ENCODE results near the gene XRCC6. TPM values are rescaled to one million over a fixed set of nuclear protein-coding genes. Genes with fewer than 3 reads are reported as not detected.
"Not testable (repeated sequence)": the region's sequence is repeated elsewhere in the genome, so short reads cannot be mapped to it uniquely, and the experiment has no call there.

XRCC6 gene
- total and polyA plus RNA-seq, 2 of the 4 experiments (the other 2 are of a cell fraction), result 202 to 401 TPM

DNA sequence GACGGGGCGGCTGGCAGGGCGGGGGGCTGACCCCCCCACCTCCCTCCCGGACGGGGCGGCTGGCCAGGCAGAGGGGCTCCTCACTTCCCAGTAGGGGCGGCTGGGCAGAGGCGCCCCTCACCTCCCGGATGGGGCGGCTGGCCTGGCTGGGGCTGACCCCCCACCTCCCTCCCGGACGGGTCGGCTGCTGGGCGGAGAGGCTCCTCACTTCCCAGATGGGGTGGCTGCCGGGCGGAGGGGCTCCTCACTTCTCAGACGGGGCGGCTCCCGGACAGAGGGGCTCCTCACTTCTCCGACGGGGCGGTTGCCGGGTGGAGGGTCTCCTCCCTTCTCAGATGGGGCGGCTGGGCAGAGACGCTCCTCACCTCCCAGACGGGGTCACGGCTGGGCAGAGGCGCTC, 10.0 kb downstream of the XRCC6 start:
- H3K9me1 ChIP-seq (ENCODE audit: insufficient read depth, low read length); H3K18ac ChIP-seq (ENCODE audit: low read depth, low read length); H3K56ac ChIP-seq (ENCODE audit: extremely low read depth, insufficient read depth, low read length); H2BK20ac ChIP-seq (ENCODE audit: low read depth, low read length); H4K91ac ChIP-seq (ENCODE audit: insufficient read depth, low read depth, low read length); H3K4ac ChIP-seq (ENCODE audit: low read depth, low read length); BruUV-seq (replicated peaks); H3K14ac ChIP-seq (replicated peaks; ENCODE audit: low read depth, low read length); intact Hi-C loops (cut with micrococcal nuclease); DNase-seq; POLR2A ChIA-PET (ENCODE audit: unreplicated experiment); H3K9me3 ChIP-seq (ENCODE audit: control insufficient read depth, insufficient read depth, low read length); in situ Hi-C loops (cut with MboI; ENCODE audit: low sequenced_read_pairs); H4K8ac ChIP-seq (ENCODE audit: low read depth in 2 of 2, low read length in 2 of 2); H3K27ac ChIP-seq (ENCODE audit: insufficient read depth, low read length); H2BK15ac ChIP-seq (ENCODE audit: low read depth, low read length); CTCF ChIA-PET; ATAC-seq (ENCODE audit: low read depth); dilution Hi-C loops (cut with HindIII; ENCODE audit: low sequenced_read_pairs, unreplicated experiment); H2BK120ac ChIP-seq (ENCODE audit: low read depth, low read length); H3K23ac ChIP-seq (ENCODE audit: low read depth, low read length); H2AK9ac ChIP-seq (replicated peaks; ENCODE audit: low read depth, low read length, poor library complexity); H3K9ac ChIP-seq (ENCODE audit: low read depth, low read length); H3K27me3 ChIP-seq (ENCODE audit: control insufficient read depth, insufficient read depth, low read length); H4K5ac ChIP-seq (ENCODE audit: low read depth, low read length); H3K4me1 ChIP-seq (ENCODE audit: control insufficient read depth, insufficient read depth, low read length); H3K4me3 ChIP-seq (ENCODE audit: insufficient read depth, low read depth, low read length); H2BK5ac ChIP-seq (ENCODE audit: low read depth, low read length, poor library complexity, severe bottlenecking); H3K4me2 ChIP-seq (ENCODE audit: low read depth, low read length); H2AFZ ChIP-seq (replicated peaks; ENCODE audit: low read length, poor library complexity); H2AK5ac ChIP-seq (ENCODE audit: low read depth, low read length): not testable (repeated sequence)
- peaks cover 41% of the 10 kb centered on the region for H3K36me3 ChIP-seq (ENCODE audit: control insufficient read depth, insufficient read depth, low read length)
- H4K20me1 ChIP-seq (ENCODE audit: insufficient read depth, low read length), result peaks cover 22% of the 10 kb centered on the region
- WGBS, 2 experiments (ENCODE audit: extremely low coverage in 2 of 2, insufficient read length in 1 of 2), result 100% methylated on average over 1 of the region's 28 CpGs; no CpG with 5 or more reads in 1 of the 2 experiments
- peaks cover 18 to 36% of the 10 kb centered on the region in 2 experiments for H3K79me1 ChIP-seq (ENCODE audit: low read depth in 1 of 2, low read length in 2 of 2)

DNA sequence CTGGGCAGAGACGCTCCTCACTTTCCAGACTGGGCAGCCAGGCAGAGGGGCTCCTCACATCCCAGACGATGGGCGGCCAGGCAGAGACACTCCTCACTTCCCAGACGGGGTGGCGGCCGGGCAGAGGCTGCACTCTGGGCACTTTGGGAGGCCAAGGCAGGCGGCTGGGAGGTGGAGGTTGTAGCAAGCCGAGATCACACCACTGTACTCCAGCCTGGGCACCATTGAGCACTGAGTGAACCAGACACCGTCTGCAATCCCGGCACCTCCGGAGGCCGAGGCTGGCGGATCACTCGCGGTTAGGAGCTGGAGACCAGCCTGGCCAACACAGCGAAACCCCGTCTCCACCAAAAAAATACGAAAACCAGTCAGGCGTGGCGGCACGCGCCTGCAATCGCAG, 10.5 kb downstream of the XRCC6 start:
- dilution Hi-C loops (cut with HindIII; ENCODE audit: low sequenced_read_pairs, unreplicated experiment); H4K5ac ChIP-seq (ENCODE audit: low read depth, low read length); H3K4ac ChIP-seq (ENCODE audit: low read depth, low read length); H3K4me2 ChIP-seq (ENCODE audit: low read depth, low read length); DNase-seq; H3K56ac ChIP-seq (ENCODE audit: extremely low read depth, insufficient read depth, low read length); H3K23ac ChIP-seq (ENCODE audit: low read depth, low read length); intact Hi-C loops (cut with micrococcal nuclease); CTCF ChIA-PET; H3K4me3 ChIP-seq (ENCODE audit: insufficient read depth, low read depth, low read length); H3K9me3 ChIP-seq (ENCODE audit: control insufficient read depth, insufficient read depth, low read length); H2BK120ac ChIP-seq (ENCODE audit: low read depth, low read length); POLR2A ChIA-PET (ENCODE audit: unreplicated experiment); H2BK15ac ChIP-seq (ENCODE audit: low read depth, low read length); BruUV-seq (replicated peaks); H4K8ac ChIP-seq (ENCODE audit: low read depth in 2 of 2, low read length in 2 of 2); in situ Hi-C loops (cut with MboI; ENCODE audit: low sequenced_read_pairs); H3K4me1 ChIP-seq (ENCODE audit: control insufficient read depth, insufficient read depth, low read length); H4K91ac ChIP-seq (ENCODE audit: insufficient read depth, low read depth, low read length); H3K9me1 ChIP-seq (ENCODE audit: insufficient read depth, low read length); H2AK5ac ChIP-seq (ENCODE audit: low read depth, low read length); H2BK20ac ChIP-seq (ENCODE audit: low read depth, low read length); H2BK5ac ChIP-seq (ENCODE audit: low read depth, low read length, poor library complexity, severe bottlenecking); H3K27ac ChIP-seq (ENCODE audit: insufficient read depth, low read length); H3K14ac ChIP-seq (replicated peaks; ENCODE audit: low read depth, low read length); H2AFZ ChIP-seq (replicated peaks; ENCODE audit: low read length, poor library complexity); H3K9ac ChIP-seq (ENCODE audit: low read depth, low read length); ATAC-seq (ENCODE audit: low read depth); H3K27me3 ChIP-seq (ENCODE audit: control insufficient read depth, insufficient read depth, low read length); H2AK9ac ChIP-seq (replicated peaks; ENCODE audit: low read depth, low read length, poor library complexity); H3K18ac ChIP-seq (ENCODE audit: low read depth, low read length): not testable (repeated sequence)
- Histone ChIP-seq H3K36me3 (ENCODE audit: control insufficient read depth, insufficient read depth, low read length) (peaks cover 46% of the 10 kb centered on the region), H4K20me1 (ENCODE audit: insufficient read depth, low read length) (peaks cover 22% of the 10 kb centered on the region), H3K79me1 (ENCODE audit: low read depth in 1 of 2, low read length in 2 of 2) (peaks cover 21 to 39% of the 10 kb centered on the region in 2 experiments)
- 100% methylated on average over 1 of the region's 23 CpGs; no CpG with 5 or more reads in 1 of the 2 experiments for WGBS, 2 experiments (ENCODE audit: extremely low coverage in 2 of 2, insufficient read length in 1 of 2)
